HPDE6-E6E7 (cell line): ENCODE measurements around the gene FAM228B.

ENCODE experiments used
- DNase-seq: peaks from one replicate; pipeline ENCODE4 v3.0.0; 2011; ENCODE audit warnings: missing footprints; ENCODE audit errors: extremely low spot score

The FAM228B gene

DNA sequence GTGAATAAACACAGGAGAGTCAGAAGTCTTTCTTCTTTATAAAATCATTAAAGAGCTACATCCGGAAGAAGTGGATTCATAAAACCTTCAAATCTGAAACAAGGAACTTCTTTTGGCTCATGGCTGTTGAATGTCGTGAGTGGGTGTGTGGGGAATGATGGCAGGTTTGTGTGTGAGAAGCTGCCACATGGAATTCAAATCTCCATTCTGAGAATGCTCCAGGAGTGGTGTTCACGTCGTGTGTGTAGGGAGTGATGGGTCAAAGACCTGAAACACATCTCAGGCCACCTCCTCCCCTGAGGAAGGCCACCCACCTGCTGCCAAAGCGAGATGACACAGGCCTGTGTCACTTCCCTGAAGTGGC, 80.5 kb downstream of the FAM228B start:
- no peak for DNase-seq

DNA sequence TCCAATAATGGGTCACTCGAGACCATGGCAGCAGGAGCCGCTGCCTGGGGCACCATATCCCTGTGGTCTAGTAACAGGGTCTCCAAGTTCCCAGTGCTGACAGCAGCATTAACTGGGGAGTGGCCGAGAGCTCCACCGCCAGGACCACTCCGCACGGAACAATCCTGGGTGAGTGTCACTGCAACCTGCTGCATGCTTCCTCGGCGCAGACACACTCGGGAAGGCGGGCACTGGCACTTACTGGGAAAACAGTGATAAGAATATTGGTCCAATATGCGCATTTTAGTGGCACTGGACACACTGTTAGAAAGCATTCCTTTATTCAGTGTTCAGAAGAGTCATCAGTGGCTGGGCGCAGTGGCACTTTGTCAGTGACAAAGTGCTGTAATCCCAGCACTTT, 81.2 kb downstream of the FAM228B start:
- no peak for DNase-seq

DNA sequence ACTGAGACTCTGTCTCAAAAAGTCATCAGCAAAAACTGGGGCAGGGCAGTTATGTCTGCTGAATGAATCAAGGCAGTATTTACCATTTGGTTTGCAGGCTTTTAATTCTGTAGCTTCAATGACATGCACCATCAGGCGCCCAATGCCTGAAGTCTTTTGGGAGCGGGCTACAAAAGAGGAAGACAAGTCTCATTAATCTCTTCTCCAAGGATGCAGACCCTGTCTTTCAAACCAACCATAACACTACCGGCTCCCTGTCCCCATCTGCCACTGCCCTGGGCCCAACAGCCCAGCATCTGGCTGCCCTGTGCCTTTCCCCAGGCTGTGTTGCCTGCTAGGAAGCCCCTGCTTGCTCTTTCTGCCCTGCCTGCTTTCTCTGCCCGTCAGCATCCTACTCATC, 81.9 kb downstream of the FAM228B start:
- DNase-seq = no peak

DNA sequence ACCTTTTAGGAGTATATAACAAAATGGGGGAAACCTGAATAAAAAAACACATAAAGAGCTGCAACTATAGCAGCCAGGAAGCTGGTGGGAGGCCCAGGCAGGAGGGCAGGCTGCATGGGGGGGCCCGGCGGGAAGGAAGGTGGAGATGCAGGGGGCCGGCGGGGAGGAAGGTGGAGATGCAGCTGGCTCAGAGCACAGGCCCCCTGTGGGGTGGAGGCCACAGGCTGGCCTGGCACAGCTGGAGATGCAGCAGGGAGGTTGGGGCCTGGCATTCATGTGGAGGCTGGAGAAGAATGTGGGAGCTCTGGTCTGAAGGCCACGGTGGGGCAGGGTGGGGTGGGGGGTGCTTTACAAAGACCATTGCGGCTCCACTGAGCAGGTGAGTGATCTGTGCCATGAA, 83.0 kb downstream of the FAM228B start:
- DNase-seq = no peak

DNA sequence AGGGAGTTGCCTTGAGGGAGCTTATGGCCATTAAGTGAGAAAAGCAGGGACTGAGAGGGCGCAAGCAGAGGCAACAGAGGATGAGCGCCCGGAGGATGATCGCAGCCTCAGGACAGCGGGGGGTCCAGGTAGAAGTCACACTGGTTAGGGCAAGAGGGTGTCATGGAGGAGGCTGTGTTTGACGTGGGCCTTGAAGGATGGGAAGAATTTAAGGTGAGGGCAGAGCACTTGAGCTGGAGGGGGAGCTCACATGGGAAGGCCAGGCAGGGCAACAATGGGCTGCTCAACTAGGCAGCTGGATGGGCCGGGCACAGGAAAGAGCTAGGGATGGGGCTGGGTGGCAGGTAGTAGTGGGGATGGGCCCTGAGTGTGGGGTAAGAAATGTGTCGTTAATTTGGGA, 83.4 kb downstream of the FAM228B start:
- no peak for DNase-seq

DNA sequence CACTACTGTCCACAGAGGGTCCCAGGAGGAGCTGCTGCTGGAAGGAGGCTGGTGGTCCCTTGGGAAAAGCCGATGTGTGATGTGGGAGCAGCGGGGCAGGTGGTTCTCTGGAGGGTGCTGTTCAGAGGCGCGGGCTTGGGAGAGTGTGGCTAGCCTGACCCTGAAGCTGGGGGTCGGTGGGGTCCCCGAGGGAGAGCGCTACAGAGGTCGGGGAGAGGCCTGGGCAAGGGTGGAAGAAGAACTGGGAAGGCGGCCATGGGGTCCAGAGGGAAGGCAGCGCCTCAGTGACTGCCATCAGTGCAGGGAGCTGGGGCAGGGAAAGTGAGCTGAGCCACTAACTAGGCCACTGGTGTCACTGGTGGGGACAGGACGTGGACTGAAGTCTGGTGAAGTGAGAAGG, 84.1 kb downstream of the FAM228B start:
- DNase-seq = no peak

DNA sequence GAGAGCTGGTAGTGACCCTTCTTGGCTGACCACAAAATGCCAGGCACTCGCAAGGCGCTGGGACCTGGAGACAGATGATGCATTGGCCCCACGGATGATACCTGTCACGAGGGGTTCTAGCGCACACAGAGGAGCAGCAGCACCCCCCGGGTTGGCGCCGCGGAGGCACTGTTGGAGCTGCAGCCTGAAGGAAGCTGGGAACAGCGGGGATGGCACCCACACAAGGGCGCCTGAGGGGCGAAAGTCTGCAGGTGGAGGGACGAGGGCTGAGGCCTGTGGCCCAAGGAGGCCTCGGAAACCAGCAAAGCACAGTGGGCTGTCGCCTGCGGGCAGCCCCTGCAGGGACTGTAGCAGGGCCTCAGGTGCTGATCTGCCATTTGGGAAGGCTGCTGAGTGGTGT, 85.2 kb downstream of the FAM228B start:
- DNase-seq = no peak

DNA sequence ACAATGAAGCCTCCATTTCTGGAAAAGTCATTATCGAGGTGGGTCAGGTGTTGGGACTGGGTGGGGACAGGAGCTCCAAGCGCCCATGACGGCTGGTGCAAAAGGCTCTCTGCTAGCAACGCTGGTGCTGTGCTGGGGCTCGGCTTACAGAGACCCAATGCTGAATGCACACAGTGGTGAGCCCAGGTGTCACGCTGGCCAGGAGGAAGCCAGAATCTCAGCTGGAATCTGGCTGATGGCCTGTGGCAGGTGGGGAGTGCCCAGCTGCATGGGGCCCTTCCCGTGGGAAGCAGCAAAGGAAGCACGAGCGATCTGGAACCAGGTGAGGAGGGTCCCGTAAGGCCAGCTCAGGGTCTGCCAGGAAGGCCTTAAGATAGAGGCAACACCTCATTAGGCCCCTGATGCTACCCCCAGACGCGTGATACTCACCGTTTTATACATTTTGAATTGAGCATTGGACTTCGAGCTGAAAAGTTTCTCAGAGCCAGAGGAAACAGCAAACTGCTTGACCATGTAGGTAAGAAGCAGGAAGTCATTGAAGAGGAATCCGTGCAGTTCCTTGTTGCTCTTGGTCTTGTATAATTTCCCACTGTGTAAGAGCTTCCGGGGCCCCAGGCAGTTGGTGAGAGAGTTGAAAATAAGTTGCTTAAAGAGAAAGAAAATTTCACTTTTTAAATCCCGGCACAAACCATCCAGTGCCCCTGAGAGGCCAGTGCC, 86.3 kb downstream of the FAM228B start:
- DNase-seq = no peak

DNA sequence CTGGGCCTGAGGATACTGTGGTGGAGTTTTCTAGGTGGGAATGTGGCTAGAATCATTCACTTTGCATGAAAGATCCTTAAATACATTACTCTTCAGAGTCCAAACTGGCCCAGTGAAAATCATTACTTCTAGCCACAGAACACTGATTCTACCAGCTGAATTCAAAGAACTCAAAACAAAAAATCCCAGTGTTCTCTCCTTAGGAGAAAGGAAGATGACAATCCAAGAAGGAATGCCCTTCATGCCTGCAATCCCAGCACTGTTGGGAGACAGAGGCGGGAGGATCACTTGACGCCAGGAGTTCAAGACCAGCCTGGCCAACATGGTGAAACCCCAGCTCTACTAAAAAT, 86.8 kb downstream of the FAM228B start:
- no peak for DNase-seq

DNA sequence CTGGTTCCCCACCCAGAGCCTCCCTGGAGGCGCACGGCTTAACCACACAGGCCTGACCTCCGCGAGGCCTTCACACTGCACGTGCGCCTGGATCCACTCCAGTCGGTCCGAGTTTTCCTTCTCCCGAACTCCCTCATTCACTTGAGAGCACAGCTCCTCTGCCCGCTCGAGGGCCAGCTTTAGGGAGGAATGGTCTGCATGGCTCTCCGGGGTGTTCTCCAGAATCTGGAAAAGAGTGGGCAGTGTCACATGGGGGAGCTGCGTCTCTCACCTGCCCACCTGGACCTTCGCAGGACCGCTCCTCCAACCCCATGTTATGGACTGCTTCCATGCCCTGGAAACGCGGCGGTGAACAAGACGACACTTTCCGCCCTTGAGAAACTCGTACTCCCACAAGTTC, 87.5 kb downstream of the FAM228B start:
- DNase-seq = no peak

DNA sequence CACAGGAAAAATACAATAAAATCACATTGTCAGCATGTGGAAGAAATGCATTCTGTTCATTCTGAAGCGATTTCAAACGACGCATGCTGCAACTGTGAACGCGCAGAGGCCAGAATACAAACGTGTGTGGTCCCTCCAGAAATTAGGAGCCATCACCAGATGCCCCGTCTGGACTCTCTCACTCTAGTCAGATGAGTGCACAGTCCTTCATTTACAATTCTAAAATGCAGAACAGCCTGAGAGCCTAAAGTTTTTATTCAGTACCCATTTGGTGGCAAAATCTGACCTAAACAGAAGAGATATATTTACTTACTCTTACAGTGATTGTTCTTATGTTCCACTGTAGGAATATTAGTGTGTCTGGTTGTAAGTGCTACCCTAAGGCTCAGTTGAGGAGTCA, 88.1 kb downstream of the FAM228B start:
- no peak for DNase-seq

DNA sequence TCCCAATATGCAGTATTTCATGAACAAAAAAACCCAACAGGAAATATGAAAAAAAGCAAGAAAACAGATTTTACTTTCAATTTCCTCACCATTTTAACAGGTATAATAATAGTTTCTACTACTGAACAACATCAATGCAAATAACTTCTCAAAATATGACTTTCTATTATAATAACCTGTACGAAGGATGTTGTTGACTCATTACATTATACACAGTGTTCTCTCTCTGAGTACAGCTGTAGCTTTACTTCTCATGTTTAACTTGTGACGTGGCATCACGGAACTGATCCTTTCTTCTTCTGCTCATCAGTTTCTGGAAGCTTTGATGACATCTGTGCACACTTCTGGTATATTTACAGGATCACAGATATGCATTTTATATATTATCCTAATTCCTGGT, 91.6 kb downstream of the FAM228B start:
- DNase-seq = no peak
